OCI-M1 (cell line): ENCODE results near the gene NCAPD2.

ENCODE experiments used
- DNase-seq: peaks from one replicate; lab custom pipeline; 2025; lab: John Stamatoyannopoulos, UW

Gene NCAPD2

GRCh38 chr12:6534945-6535696 lies 41.2 kb downstream of the NCAPD2 start:
- DNase-seq: peak; percentile 79

GRCh38 chr12:6535697-6535946 lies 41.7 kb downstream of the NCAPD2 start:
- DNase-seq: no peak

- DNase-seq: no peak
Observed at GRCh38 chr12:6535960-6536847, 42.3 kb downstream of the NCAPD2 start.

- DNase-seq: no peak
Observed at GRCh38 chr12:6536894-6537579, 43.1 kb downstream of the NCAPD2 start.

GRCh38 chr12:6537580-6538419 lies 43.9 kb downstream of the NCAPD2 start:
- peak; percentile 84 for DNase-seq

- DNase-seq: peak; percentile 41
Observed at GRCh38 chr12:6538420-6539313, 44.8 kb downstream of the NCAPD2 start.

GRCh38 chr12:6539314-6539682 lies 45.4 kb downstream of the NCAPD2 start:
- DNase-seq: no peak

- DNase-seq: no peak
Observed at GRCh38 chr12:6539707-6540134, 45.8 kb downstream of the NCAPD2 start.

- no peak for DNase-seq
Observed at GRCh38 chr12:6540181-6540877, 46.4 kb downstream of the NCAPD2 start.

- DNase-seq: no peak
Observed at GRCh38 chr12:6541371-6542165, 47.7 kb downstream of the NCAPD2 start.

GRCh38 chr12:6542209-6543009 lies 48.5 kb downstream of the NCAPD2 start:
- no peak for DNase-seq

GRCh38 chr12:6546016-6546415 lies 52.1 kb downstream of the NCAPD2 start:
- DNase-seq: no peak

GRCh38 chr12:6547566-6547965 lies 53.7 kb downstream of the NCAPD2 start:
- DNase-seq: no peak

GRCh38 chr12:6547987-6548386 lies 54.1 kb downstream of the NCAPD2 start:
- no peak for DNase-seq

GRCh38 chr12:6548556-6548955 lies 54.7 kb downstream of the NCAPD2 start:
- DNase-seq: no peak

GRCh38 chr12:6548966-6549683 lies 55.2 kb downstream of the NCAPD2 start:
- no peak for DNase-seq

- DNase-seq: no peak
Observed at GRCh38 chr12:6549684-6550151, 55.8 kb downstream of the NCAPD2 start.
